Mesenchymal stem cell (in vitro differentiated cells and primary cell): ENCODE measurements around the gene SIX5.
A peak's percentile ranks its signal among the peaks of the same experiment; 100 is the strongest.
"Not testable (repeated sequence)": the region's sequence is repeated elsewhere in the genome, so short reads cannot be mapped to it uniquely, and the experiment has no call there.

ENCODE experiments used
- DNase-seq: peaks from one replicate; pipeline ENCODE4 v3.0.0-alpha.2; 2013
- H2AFZ ChIP-seq: one replicate; pipeline ENCODE4 v1.6.1; 2013; ENCODE audit warnings: low read depth, mild to moderate bottlenecking, control low read depth, inconsistent platforms, low read length, moderate library complexity
- H2AK5ac ChIP-seq: 2 replicates; pipeline ENCODE4 v1.6.1; 2013; ENCODE audit warnings: low read length, moderate library complexity, mild to moderate bottlenecking, inconsistent platforms; ENCODE audit not compliant: severe bottlenecking
- H2BK120ac ChIP-seq: one replicate; pipeline ENCODE4 v1.6.1; 2013; ENCODE audit warnings: low read depth, mild to moderate bottlenecking, inconsistent platforms, low read length, moderate library complexity
- H2BK12ac ChIP-seq, 2 experiments: one replicate each; pipeline ENCODE4 v1.6.1; 2013; ENCODE audit warnings: inconsistent platforms in 2 of 2, low read length in 2 of 2, mild to moderate bottlenecking in 2 of 2, moderate library complexity in 2 of 2, control low read depth in 1 of 2
- H2BK15ac ChIP-seq: one replicate; pipeline ENCODE4 v1.6.1; 2013; ENCODE audit warnings: mild to moderate bottlenecking, low read depth, inconsistent platforms; ENCODE audit not compliant: poor library complexity, severe bottlenecking
- H2BK5ac ChIP-seq: 2 replicates; pipeline ENCODE4 v1.6.1; 2013; ENCODE audit warnings: low read depth, mild to moderate bottlenecking, low read length, control low read depth, inconsistent platforms; ENCODE audit not compliant: poor library complexity, severe bottlenecking
- H3K14ac ChIP-seq, 2 experiments: one replicate each; pipeline ENCODE4 v1.6.1; 2013; ENCODE audit warnings: inconsistent platforms in 2 of 2, low read length in 2 of 2, control low read depth in 1 of 2, mild to moderate bottlenecking in 1 of 2, moderate library complexity in 1 of 2
- H3K18ac ChIP-seq, 2 experiments: one replicate each; pipeline ENCODE4 v1.6.1; 2013; ENCODE audit warnings: inconsistent platforms in 2 of 2, low read length in 2 of 2, control low read depth in 1 of 2, low read depth in 1 of 2, mild to moderate bottlenecking in 1 of 2
- H3K23ac ChIP-seq, 2 experiments: one replicate each; pipeline ENCODE4 v1.6.1; 2013; ENCODE audit warnings: inconsistent platforms in 2 of 2, low read length in 2 of 2, mild to moderate bottlenecking in 2 of 2, moderate library complexity in 2 of 2, control low read depth in 1 of 2
- H3K27ac ChIP-seq: 2 replicates; pipeline ENCODE4 v1.5.1; 2013; ENCODE audit warnings: mild to moderate bottlenecking, moderate library complexity, low read length, control low read depth, inconsistent platforms; ENCODE audit not compliant: poor library complexity, severe bottlenecking
- H3K27me3 ChIP-seq, 2 experiments: 2 replicates each; pipeline versions ENCODE4 v1.6.1 to v1.7.0; 2013; ENCODE audit warnings: low read length in 2 of 2, mild to moderate bottlenecking in 2 of 2, moderate library complexity in 2 of 2, control low read depth in 1 of 2, inconsistent platforms in 1 of 2; ENCODE audit not compliant: control insufficient read depth in 1 of 2, insufficient read depth in 1 of 2
- H3K36me3 ChIP-seq, 2 experiments: 2 replicates each; pipeline versions ENCODE4 v1.6.1 to v1.7.0; 2013; ENCODE audit warnings: low read length in 2 of 2, control low read depth in 1 of 2, inconsistent platforms in 1 of 2, low read depth in 1 of 2, mild to moderate bottlenecking in 1 of 2; ENCODE audit not compliant: insufficient read depth in 2 of 2, control insufficient read depth in 1 of 2
- H3K4ac ChIP-seq, 2 experiments: one replicate each; pipeline ENCODE4 v1.6.1; 2013; ENCODE audit warnings: inconsistent platforms in 2 of 2, low read length in 2 of 2, mild to moderate bottlenecking in 2 of 2, moderate library complexity in 2 of 2, control low read depth in 1 of 2, low read depth in 1 of 2
- H3K4me1 ChIP-seq: 2 replicates; pipeline ENCODE4 v1.6.1; 2013; ENCODE audit warnings: low read depth, low read length, control low read depth; ENCODE audit not compliant: control insufficient read depth, insufficient read depth
- H3K4me2 ChIP-seq: 2 replicates; pipeline ENCODE4 v1.6.1; 2013; ENCODE audit warnings: low read length, mild to moderate bottlenecking, inconsistent platforms; ENCODE audit not compliant: poor library complexity, severe bottlenecking
- H3K4me3 ChIP-seq, 2 experiments: 2 replicates each; pipeline versions ENCODE4 v1.5.1 to v1.7.0; 2013; ENCODE audit warnings: low read length in 2 of 2, mild to moderate bottlenecking in 2 of 2, control low read depth in 1 of 2, low read depth in 1 of 2; ENCODE audit not compliant: insufficient read depth in 1 of 2
- H3K79me1 ChIP-seq: replicated peaks from 2 replicates; pipeline ENCODE4 v1.6.1; 2013; ENCODE audit warnings: mild to moderate bottlenecking, control low read depth, low read length, inconsistent platforms; ENCODE audit not compliant: poor library complexity, severe bottlenecking
- H3K9ac ChIP-seq: 2 replicates; pipeline ENCODE4 v1.7.0; 2013; ENCODE audit warnings: mild to moderate bottlenecking, low read length, moderate library complexity
- H3K9me3 ChIP-seq: 2 replicates; pipeline ENCODE4 v1.7.0; 2013; ENCODE audit warnings: mild to moderate bottlenecking, low read length; ENCODE audit not compliant: control insufficient read depth
- H4K8ac ChIP-seq: one replicate; pipeline ENCODE4 v1.6.1; 2013; ENCODE audit warnings: inconsistent platforms, mild to moderate bottlenecking, low read length, moderate library complexity
- H4K91ac ChIP-seq: one replicate; pipeline ENCODE4 v1.6.1; 2013; ENCODE audit warnings: mild to moderate bottlenecking, low read length, inconsistent platforms
- WGBS: methylation state at CpG from one replicate; pipeline ENCODE4 v1.1.7; 2013; ENCODE audit warnings: mixed read lengths; 5-methylcytosine and 5-hydroxymethylcytosine counted together

The SIX5 gene

GRCh38 chr19:45730368-45731288, 38.4 kb downstream of the SIX5 start, which contains the start of gene FBXO46:
FBXO46 (minus strand) TSS chr19:45730896; CDS start chr19:45713495, 17,401 bp downstream.
- Histone ChIP-seq H3K9me3 (no peaks in the 10 kb centered on the region), H2AK5ac (no peak within 1 kb of the TSS), H3K18ac (peak within 1 kb of the TSS; percentile 30 to 61), H3K27me3 (no peaks in the 10 kb centered on the region), H2BK12ac (no peak within 1 kb of the TSS), H3K4me3 (peak within 1 kb of the TSS; percentile 78 to 97), H3K4ac (peak within 1 kb of the TSS; percentile 16 to 64), H3K4me1 (peaks cover 2% of the 10 kb centered on the region), H2BK120ac (no peak within 1 kb of the TSS), H2BK15ac (peak within 1 kb of the TSS; percentile 77), H3K27ac (no peak within 1 kb of the TSS), H4K91ac (no peak within 1 kb of the TSS), H3K9ac (peak within 1 kb of the TSS; percentile 95), H3K4me2 (peak within 1 kb of the TSS; percentile 52), H3K79me1 (peaks cover 2% of the 10 kb centered on the region), H2AFZ (no peak within 1 kb of the TSS), H3K23ac (no peak within 1 kb of the TSS), H3K14ac (peak within 1 kb of the TSS in 1 of 2 experiments; percentile 14), H3K36me3 (no peaks in the 10 kb centered on the region), H2BK5ac (no peak within 1 kb of the TSS), H4K8ac (peak within 1 kb of the TSS; percentile 71)
- under 1% methylated on average over 38 of the region's 48 CpGs for WGBS
- peak; percentile 98 for DNase-seq

- Histone ChIP-seq H3K4me3 (peak overlapping the region; percentile 78 to 97), H3K4me2 (peak overlapping the region; percentile 52), H3K36me3 (no peaks in the 10 kb centered on the region), H2BK15ac (no peak overlapping the region), H3K9ac (peak overlapping the region; percentile 95), H3K14ac (no peak overlapping the region), H4K8ac (no peak overlapping the region), H3K79me1 (peaks cover 2% of the 10 kb centered on the region), H4K91ac (no peak overlapping the region), H2BK5ac (no peak overlapping the region), H3K27me3 (no peaks in the 10 kb centered on the region), H3K4ac (no peak overlapping the region), H2BK120ac (no peak overlapping the region), H3K9me3 (no peaks in the 10 kb centered on the region), H3K23ac (no peak overlapping the region), H2AK5ac (no peak overlapping the region), H2AFZ (no peak overlapping the region), H2BK12ac (no peak overlapping the region), H3K4me1 (peaks cover 2% of the 10 kb centered on the region), H3K27ac (no peak overlapping the region), H3K18ac (no peak overlapping the region)
- DNase-seq, result no peak
- WGBS, result 17% methylated on average over 9 of the region's 10 CpGs
These were observed 39.2 kb downstream of the SIX5 start for GRCh38 chr19:45729800-45730290.

GRCh38 chr19:45728683-45729082, 40.4 kb downstream of the SIX5 start:
- H4K91ac ChIP-seq, H3K4me2 ChIP-seq, H2BK5ac ChIP-seq, H3K4me1 ChIP-seq, H3K4ac ChIP-seq, H3K36me3 ChIP-seq, H2BK120ac ChIP-seq, H3K27me3 ChIP-seq, H2BK12ac ChIP-seq, H3K9me3 ChIP-seq, H3K14ac ChIP-seq, H3K9ac ChIP-seq, H3K18ac ChIP-seq, H2AK5ac ChIP-seq, H2AFZ ChIP-seq, DNase-seq, H2BK15ac ChIP-seq, H3K27ac ChIP-seq, H3K23ac ChIP-seq, H4K8ac ChIP-seq, H3K79me1 ChIP-seq, H3K4me3 ChIP-seq: not testable (repeated sequence)
- 97% methylated on average over 18 of the region's 18 CpGs for WGBS

GRCh38 chr19:45720065-45720464, 49.0 kb downstream of the SIX5 start:
- 97% methylated on average over 10 of the region's 11 CpGs for WGBS
- not testable (repeated sequence) for H3K18ac ChIP-seq, H3K4me3 ChIP-seq, H3K27ac ChIP-seq, H2BK120ac ChIP-seq, H2AFZ ChIP-seq, H3K14ac ChIP-seq, H3K9ac ChIP-seq, H2AK5ac ChIP-seq, H2BK5ac ChIP-seq, H2BK12ac ChIP-seq, H3K27me3 ChIP-seq, H3K9me3 ChIP-seq, H3K4me2 ChIP-seq, H3K23ac ChIP-seq, H2BK15ac ChIP-seq, H4K91ac ChIP-seq, H4K8ac ChIP-seq, H3K4ac ChIP-seq, DNase-seq
- Histone ChIP-seq H3K79me1 (peaks cover 13% of the 10 kb centered on the region), H3K4me1 (peaks cover 14% of the 10 kb centered on the region), H3K36me3 (peaks cover 8 to 15% of the 10 kb centered on the region in 2 experiments)
